ENCODE measurements around the gene GKN1.

GRCh38 chr2:68992341-68992740 is 17.9 kb downstream of the GKN1 start:
- TF ChIP-seq REST (IDR thresholded peaks at IDR 0.05; ENCODE audit: borderline replicate concordance) (no peak), CTCF (IDR thresholded peaks at IDR 0.05; ENCODE audit: poor library complexity, severe bottlenecking) (no peak), SMC3 (conservative IDR thresholded peaks at IDR 0.05; ENCODE audit: poor library complexity) (no peak), TAF1 (IDR thresholded peaks at IDR 0.05; ENCODE audit: low read depth) (no peak), EP300 (conservative IDR thresholded peaks at IDR 0.05; ENCODE audit: poor library complexity, severe bottlenecking) (no peak)
